ENCODE results near the gene METTL24.

Gene METTL24

GRCh38 chr6:110364364-110365105, 6.4 kb upstream of the METTL24 start:
- no peak overlapping the region for H3K4me3 ChIP-seq (ENCODE audit: low read depth, low read length, poor library complexity, severe bottlenecking)
- no peak overlapping the region for H2AFZ ChIP-seq (ENCODE audit: low read length)
- H3K9me3 ChIP-seq (ENCODE audit: low read length), result no peaks in the 10 kb centered on the region
- H3K9me2 ChIP-seq (ENCODE audit: low read depth, low read length), result no peaks in the 10 kb centered on the region
- H3K36me3 ChIP-seq (ENCODE audit: insufficient read depth, low read length), result no peaks in the 10 kb centered on the region
- H4K20me1 ChIP-seq (ENCODE audit: insufficient read depth, low read length), result no peaks in the 10 kb centered on the region
- no peak overlapping the region for H3K9ac ChIP-seq (ENCODE audit: low read length)
- no peaks in the 10 kb centered on the region for H3K79me2 ChIP-seq (ENCODE audit: insufficient read depth, low read length)
- H3K27me3 ChIP-seq (ENCODE audit: insufficient read depth, low read length), result no peaks in the 10 kb centered on the region
- H3F3A ChIP-seq (ENCODE audit: insufficient read depth, low read length), result no peaks in the 10 kb centered on the region
- H3K27ac ChIP-seq (ENCODE audit: low read depth, low read length, poor library complexity, severe bottlenecking), result no peak overlapping the region
- TF ChIP-seq CTCF (IDR thresholded peaks at IDR 0.05; ENCODE audit: low read length), result no peak
- no peak for TF ChIP-seq EZH2 (IDR thresholded peaks at IDR 0.05; ENCODE audit: borderline replicate concordance, low read length)
- H3K4me2 ChIP-seq (ENCODE audit: low read length), result no peak overlapping the region
- H3K4me1 ChIP-seq (ENCODE audit: insufficient read depth, low read length, severe bottlenecking), result no peaks in the 10 kb centered on the region

GRCh38 chr6:110363748-110364147, 5.6 kb upstream of the METTL24 start:
- Histone ChIP-seq H3K4me2 (ENCODE audit: low read length) (no peak overlapping the region), H3K9me3 (ENCODE audit: low read length) (no peaks in the 10 kb centered on the region), H4K20me1 (ENCODE audit: insufficient read depth, low read length) (no peaks in the 10 kb centered on the region), H3F3A (ENCODE audit: insufficient read depth, low read length) (no peaks in the 10 kb centered on the region), H3K4me3 (ENCODE audit: low read depth, low read length, poor library complexity, severe bottlenecking) (no peak overlapping the region), H3K4me1 (ENCODE audit: insufficient read depth, low read length, severe bottlenecking) (no peaks in the 10 kb centered on the region), H3K9ac (ENCODE audit: low read length) (no peak overlapping the region), H3K27me3 (ENCODE audit: insufficient read depth, low read length) (no peaks in the 10 kb centered on the region), H3K9me2 (ENCODE audit: low read depth, low read length) (no peaks in the 10 kb centered on the region), H3K36me3 (ENCODE audit: insufficient read depth, low read length) (no peaks in the 10 kb centered on the region), H2AFZ (ENCODE audit: low read length) (no peak overlapping the region), H3K27ac (ENCODE audit: low read depth, low read length, poor library complexity, severe bottlenecking) (no peak overlapping the region), H3K79me2 (ENCODE audit: insufficient read depth, low read length) (no peaks in the 10 kb centered on the region)
- no peak for TF ChIP-seq CTCF (IDR thresholded peaks at IDR 0.05; ENCODE audit: low read length)
- TF ChIP-seq EZH2 (IDR thresholded peaks at IDR 0.05; ENCODE audit: borderline replicate concordance, low read length), result no peak

DNA sequence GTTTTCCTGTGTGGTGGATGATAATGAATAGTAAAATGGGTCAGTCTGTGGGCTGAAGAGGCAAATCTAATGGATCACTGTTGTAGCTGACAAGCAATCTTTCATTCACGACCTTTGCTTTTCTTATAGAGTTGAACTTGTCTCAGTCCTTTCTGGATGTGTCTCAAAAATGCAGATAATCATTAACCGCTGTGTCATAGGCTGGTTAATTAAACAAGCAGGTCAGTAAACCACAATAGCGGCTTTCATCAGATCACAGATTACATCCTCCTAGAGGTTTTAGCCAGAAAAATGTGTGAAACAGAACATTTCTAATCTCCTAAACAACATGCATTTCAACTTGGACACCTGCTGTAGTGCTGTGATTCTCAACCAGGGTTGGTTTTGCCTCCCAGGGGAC, 2.5 kb upstream of the METTL24 start:
- no peak overlapping the region for H3K27ac ChIP-seq (ENCODE audit: low read depth, low read length, poor library complexity, severe bottlenecking)

More for the DNA sequence above, 2.5 kb upstream of the METTL24 start:
- H3K9me3 ChIP-seq (ENCODE audit: low read length), result no peaks in the 10 kb centered on the region
- TF ChIP-seq EZH2 (IDR thresholded peaks at IDR 0.05; ENCODE audit: borderline replicate concordance, low read length) (no peak), CTCF (IDR thresholded peaks at IDR 0.05; ENCODE audit: low read length) (no peak)
- H3K4me1 ChIP-seq (ENCODE audit: insufficient read depth, low read length, severe bottlenecking), result no peaks in the 10 kb centered on the region
- no peak overlapping the region for H3K9ac ChIP-seq (ENCODE audit: low read length)
- H3K4me3 ChIP-seq (ENCODE audit: low read depth, low read length, poor library complexity, severe bottlenecking), result no peak overlapping the region
- no peaks in the 10 kb centered on the region for H3K36me3 ChIP-seq (ENCODE audit: insufficient read depth, low read length)
- H3F3A ChIP-seq (ENCODE audit: insufficient read depth, low read length), result no peaks in the 10 kb centered on the region
- H3K9me2 ChIP-seq (ENCODE audit: low read depth, low read length), result no peaks in the 10 kb centered on the region
- H3K27me3 ChIP-seq (ENCODE audit: insufficient read depth, low read length), result no peaks in the 10 kb centered on the region
- no peaks in the 10 kb centered on the region for H3K79me2 ChIP-seq (ENCODE audit: insufficient read depth, low read length)
- no peaks in the 10 kb centered on the region for H4K20me1 ChIP-seq (ENCODE audit: insufficient read depth, low read length)
- no peak overlapping the region for H2AFZ ChIP-seq (ENCODE audit: low read length)
- H3K4me2 ChIP-seq (ENCODE audit: low read length), result no peak overlapping the region
